Measurements from ENCODE around the gene ASB7. TPM values are rescaled to one million over a fixed set of nuclear protein-coding genes. Genes with fewer than 3 reads are reported as not detected.

Gene ASB7
- total RNA-seq, 2 donors from 2014 or later = 16.2 to 17.8 TPM

- H3K27ac ChIP-seq = no peak overlapping the region
- no peaks in the 10 kb centered on the region for H3K4me1 ChIP-seq
- H3K27me3 ChIP-seq = no peaks in the 10 kb centered on the region
- no peak for TF ChIP-seq CTCF (IDR thresholded peaks at IDR 0.05)
- no peaks in the 10 kb centered on the region for H3K9me3 ChIP-seq
- no peak overlapping the region for H3K4me3 ChIP-seq
- no peak overlapping the region for H3K9ac ChIP-seq (ENCODE audit: low read depth in 2 of 2, low read length in 2 of 2)
- H3K36me3 ChIP-seq = no peaks in the 10 kb centered on the region
- no peak for DNase-seq
- intact Hi-C loops (cut with DNase I) = loop anchor here (5.0 kb wide), 1 partner anchor 213 kb away; no protein-coding TSS in a partner anchor
Observed at GRCh38 chr15:100565591-100565990, 36.8 kb upstream of the ASB7 start.

- intact Hi-C loops (cut with DNase I) = loop anchor here (5.0 kb wide), 1 partner anchor 215 kb away; no protein-coding TSS in a partner anchor
- Histone ChIP-seq H3K4me1 (no peaks in the 10 kb centered on the region), H3K27ac (no peak overlapping the region), H3K36me3 (no peaks in the 10 kb centered on the region), H3K9me3 (no peaks in the 10 kb centered on the region), H3K4me3 (no peak overlapping the region), H3K27me3 (no peaks in the 10 kb centered on the region), H3K9ac (ENCODE audit: low read depth in 2 of 2, low read length in 2 of 2) (no peak overlapping the region)
- TF ChIP-seq CTCF (IDR thresholded peaks at IDR 0.05) = no peak
- DNase-seq = no peak
Observed at GRCh38 chr15:100566850-100567628, 35.4 kb upstream of the ASB7 start.

GRCh38 chr15:100569391-100569790, 33.0 kb upstream of the ASB7 start:
- no peaks in the 10 kb centered on the region for H3K9me3 ChIP-seq
- H3K27me3 ChIP-seq = no peaks in the 10 kb centered on the region
- DNase-seq = no peak
- intact Hi-C loops (cut with DNase I) = loop anchor here (5.0 kb wide), 1 partner anchor 217 kb away; no protein-coding TSS in a partner anchor
- H3K4me3 ChIP-seq = no peak overlapping the region
- no peak for TF ChIP-seq CTCF (IDR thresholded peaks at IDR 0.05)
- no peak overlapping the region for H3K9ac ChIP-seq (ENCODE audit: low read depth in 2 of 2, low read length in 2 of 2)
- H3K4me1 ChIP-seq = no peaks in the 10 kb centered on the region
- no peaks in the 10 kb centered on the region for H3K36me3 ChIP-seq
- no peak overlapping the region for H3K27ac ChIP-seq

GRCh38 chr15:100570275-100570674, 32.1 kb upstream of the ASB7 start:
- no peaks in the 10 kb centered on the region for H3K9me3 ChIP-seq
- TF ChIP-seq CTCF (IDR thresholded peaks at IDR 0.05) = no peak
- no peaks in the 10 kb centered on the region for H3K36me3 ChIP-seq
- no peaks in the 10 kb centered on the region for H3K27me3 ChIP-seq
- H3K9ac ChIP-seq (ENCODE audit: low read depth in 2 of 2, low read length in 2 of 2) = no peak overlapping the region
- no peak for DNase-seq
- H3K27ac ChIP-seq = no peak overlapping the region
- H3K4me3 ChIP-seq = no peak overlapping the region
- intact Hi-C loops (cut with DNase I) = loop anchor here (10.0 kb wide), 1 partner anchor 635 kb away; no protein-coding TSS in a partner anchor
- H3K4me1 ChIP-seq = no peaks in the 10 kb centered on the region

- H3K4me3 ChIP-seq = no peak overlapping the region
- DNase-seq = no peak
- intact Hi-C loops (cut with DNase I) = loop anchor here (10.0 kb wide), 1 partner anchor 636 kb away; no protein-coding TSS in a partner anchor
- TF ChIP-seq CTCF (IDR thresholded peaks at IDR 0.05) = no peak
- no peaks in the 10 kb centered on the region for H3K36me3 ChIP-seq
- H3K27ac ChIP-seq = no peak overlapping the region
- H3K9me3 ChIP-seq = no peaks in the 10 kb centered on the region
- H3K9ac ChIP-seq (ENCODE audit: low read depth in 2 of 2, low read length in 2 of 2) = no peak overlapping the region
- H3K4me1 ChIP-seq = no peaks in the 10 kb centered on the region
- H3K27me3 ChIP-seq = no peaks in the 10 kb centered on the region
Observed at GRCh38 chr15:100570735-100571313, 31.6 kb upstream of the ASB7 start.

Data from colonic mucosa (tissue), 4 donors.